HL-60 (cell line): Measurements from ENCODE around the gene AFAP1.

Source experiments
- CTCF ChIP-seq: IDR thresholded peaks from one replicate; pipeline ENCODE4 v1.5.1; 2011; ENCODE audit warnings: low read length, control low read depth, inconsistent platforms; ENCODE audit not compliant: insufficient read depth
- GABPA ChIP-seq: IDR thresholded peaks from 2 replicates; pipeline ENCODE4 v1.6.1; 2012; ENCODE audit warnings: low read depth
- POLR2AphosphoS5 ChIP-seq: IDR thresholded peaks from 2 replicates; pipeline ENCODE4 v1.6.1; 2012; ENCODE audit warnings: low read depth
- REST ChIP-seq: IDR thresholded peaks from 2 replicates; pipeline ENCODE4 v1.6.1; 2012; ENCODE audit warnings: low read depth; ENCODE audit not compliant: insufficient replicate concordance

- TF ChIP-seq CTCF (no peak), POLR2AphosphoS5 (no peak), REST (no peak), GABPA (no peak)
These were observed 149.6 kb downstream of the AFAP1 start for GRCh38 chr4:7790023-7790422.
